HCT116 (cell line): Measurements from ENCODE around the gene CT47C1. TPM values are rescaled to one million over a fixed set of nuclear protein-coding genes. Genes with fewer than 3 reads are reported as not detected.

ENCODE experiments used
- ATAC-seq: fragments of 200-7000 bp; cut with Tn5 transposase; 2 replicates; pipeline ENCODE4 v1.9.1; 2020; ENCODE audit warnings: mild to moderate bottlenecking, moderate library complexity
- BruUV-seq: library from RNA; stranded (reverse); fragments of 400-500 nt; replicated peaks from 2 replicates; lab custom pipeline; 2021; lab: Mats Ljungman, UMichigan
- CTCF ChIA-PET: fragments of 300-600 bp; sonication (Branson Sonifier 250); formaldehyde crosslinking; loops from one replicate; lab custom pipeline; 2021; ENCODE audit warnings: antibody characterized with exemption; lab: Charles Lee
- POLR2A ChIA-PET: fragments of 300-600, 350-600 bp; sonication (Branson Sonifier 250); formaldehyde crosslinking; loops from one replicate; lab custom pipeline; 2021; ENCODE audit warnings: antibody characterized with exemption; lab: Charles Lee
- RAD21 ChIA-PET, 2 experiments: fragments of 300-600 bp; sonication (Branson Sonifier 250); formaldehyde crosslinking; loops; one replicate each; lab custom pipeline; 2023; ENCODE audit warnings: low total read pairs in 2 of 2; ENCODE audit not compliant: uncharacterized antibody in 2 of 2, unreplicated experiment in 2 of 2, low non-redundant PET in 1 of 2; lab: Charles Lee
- DNase-seq: peaks from one replicate; pipeline ENCODE4 v3.0.0-alpha.2; 2010; ENCODE audit warnings: low read depth, low spot score
- H2AFZ ChIP-seq: fragments of 200-600 bp; shearing (Covaris generic), sonication (generic); 2 replicates; pipeline ENCODE4 v1.6.1; 2017; ENCODE audit warnings: low read depth, mixed run types, mixed read lengths, antibody characterized with exemption, low read length; ENCODE audit not compliant: poor library complexity, severe bottlenecking
- H3K27ac ChIP-seq: 2 replicates; pipeline ENCODE4 v1.5.1; 2012; ENCODE audit warnings: low read depth, low read length
- H3K27me3 ChIP-seq: fragments of 200-600 bp; sonication (generic); 2 replicates; pipeline ENCODE4 v1.6.1; 2016; ENCODE audit warnings: mixed run types, low read length, mixed read lengths; ENCODE audit not compliant: insufficient read depth
- H3K36me3 ChIP-seq, 2 experiments: fragments of 200-500 bp in 1 of 2; fragments of 200-600 bp in 1 of 2; sonication (Bioruptor generic) in 1 of 2; sonication (generic) in 1 of 2; 2 replicates each; pipeline versions ENCODE4 v1.5.1 to v1.6.1; 2014 to 2016; ENCODE audit warnings: low read length in 2 of 2, inconsistent platforms in 1 of 2, mixed read lengths in 1 of 2, mixed run types in 1 of 2; ENCODE audit not compliant: insufficient read depth in 2 of 2, control insufficient read depth in 1 of 2
- H3K4me1 ChIP-seq, 2 experiments: fragments of 200-600 bp in 1 of 2; sonication (generic) in 1 of 2; 2 replicates each; pipeline versions ENCODE4 v1.5.1 to v1.6.1; 2012 to 2017; ENCODE audit warnings: low read length in 2 of 2, inconsistent platforms in 1 of 2, mild to moderate bottlenecking in 1 of 2, mixed read lengths in 1 of 2, mixed run types in 1 of 2, moderate library complexity in 1 of 2; ENCODE audit not compliant: insufficient read depth in 2 of 2, control insufficient read depth in 1 of 2
- H3K4me2 ChIP-seq: fragments of 200-600 bp; sonication (generic); 2 replicates; pipeline ENCODE4 v1.6.1; 2017; ENCODE audit warnings: mixed run types, low read length, mixed read lengths
- H3K4me3 ChIP-seq, 2 experiments: fragments of 200-600 bp in 1 of 2; sonication (generic) in 1 of 2; replicated peaks in 1 of 2; 2 replicates each; pipeline ENCODE4 v1.5.1; 2011 to 2016; ENCODE audit warnings: low read length in 2 of 2, control low read depth in 1 of 2, low read depth in 1 of 2, mild to moderate bottlenecking in 1 of 2, mixed read lengths in 1 of 2, mixed run types in 1 of 2
- H3K79me2 ChIP-seq: fragments of 200-600 bp; sonication (generic); 2 replicates; pipeline ENCODE4 v1.6.1; 2017; ENCODE audit warnings: mild to moderate bottlenecking, mixed run types, low read length, moderate library complexity, mixed read lengths; ENCODE audit not compliant: insufficient read depth
- H3K9ac ChIP-seq: fragments of 200-600 bp; sonication (generic); 2 replicates; pipeline ENCODE4 v1.6.1; 2016; ENCODE audit warnings: low read length, mixed read lengths
- H3K9me2 ChIP-seq: fragments of 200-600 bp; sonication (generic), shearing (Covaris generic); 2 replicates; pipeline ENCODE4 v1.6.1; 2017; ENCODE audit warnings: mixed run types, mild to moderate bottlenecking, moderate library complexity; ENCODE audit not compliant: insufficient read depth
- H3K9me3 ChIP-seq, 2 experiments: fragments of 200-500 bp in 1 of 2; fragments of 200-600 bp in 1 of 2; sonication (Bioruptor generic) in 1 of 2; sonication (generic) in 1 of 2; 2 replicates each; pipeline ENCODE4 v1.6.1; 2014 to 2017; ENCODE audit warnings: low read length in 2 of 2, mixed read lengths in 2 of 2, inconsistent platforms in 1 of 2, low read depth in 1 of 2, mild to moderate bottlenecking in 1 of 2, mixed run types in 1 of 2, moderate library complexity in 1 of 2; ENCODE audit not compliant: control insufficient read depth in 1 of 2, insufficient read depth in 1 of 2
- H4K20me1 ChIP-seq: fragments of 200-600 bp; sonication (generic), shearing (Covaris generic); 2 replicates; pipeline ENCODE4 v1.6.1; 2017; ENCODE audit warnings: mixed run types, mild to moderate bottlenecking, moderate library complexity; ENCODE audit not compliant: insufficient read depth
- CBX3 ChIP-seq: IDR thresholded peaks from 2 replicates; pipeline ENCODE4 v1.6.1; 2012; ENCODE audit warnings: low read depth
- CEBPB ChIP-seq: IDR thresholded peaks from 2 replicates; pipeline ENCODE4 v1.6.1; 2012; ENCODE audit warnings: low read depth
- EGR1 ChIP-seq: IDR thresholded peaks from 2 replicates; pipeline ENCODE4 v1.6.1; 2012; ENCODE audit warnings: low read depth
- ELF1 ChIP-seq: IDR thresholded peaks from 2 replicates; pipeline ENCODE4 v1.6.1; 2012; ENCODE audit warnings: low read depth, borderline replicate concordance
- EZH2phosphoT487 ChIP-seq: fragments of 200-600 bp; IDR thresholded peaks from 2 replicates; pipeline ENCODE4 v1.6.1; 2018; ENCODE audit warnings: antibody characterized with exemption, borderline replicate concordance
- JUND ChIP-seq: IDR thresholded peaks from 2 replicates; pipeline ENCODE4 v1.6.1; 2012
- POLR2A ChIP-seq: IDR thresholded peaks from 2 replicates; pipeline ENCODE4 v1.7.0; 2011; ENCODE audit warnings: borderline replicate concordance; ENCODE audit not compliant: insufficient read depth, insufficient read length; ENCODE audit errors: extremely low read depth
- RAD21 ChIP-seq: IDR thresholded peaks from 2 replicates; pipeline ENCODE4 v1.6.1; 2012; ENCODE audit warnings: low read depth, mild to moderate bottlenecking
- SIN3A ChIP-seq: IDR thresholded peaks from 2 replicates; pipeline ENCODE4 v1.6.1; 2012; ENCODE audit warnings: low read depth
- SP1 ChIP-seq: IDR thresholded peaks from 2 replicates; pipeline ENCODE4 v1.6.1; 2012; ENCODE audit warnings: low read depth
- SRF ChIP-seq: IDR thresholded peaks from 2 replicates; pipeline ENCODE4 v1.6.1; 2012; ENCODE audit warnings: low read depth
- TCF7L2 ChIP-seq: IDR thresholded peaks from 2 replicates; pipeline ENCODE4 v1.7.0; 2011; ENCODE audit warnings: borderline replicate concordance, inconsistent platforms; ENCODE audit not compliant: insufficient read depth, insufficient read length; ENCODE audit errors: extremely low read depth
- intact Hi-C: fragments of 100-400 bp; cut with micrococcal nuclease; formaldehyde crosslinking; loops from 2 replicates; pipeline ENCODE4 v1.10.0; 2022
- total RNA-seq: library from RNA; stranded (reverse); gene quantifications from one replicate; pipeline ENCODE4 v1.2.1, GENCODE V29; 2021; ENCODE audit not compliant: unreplicated experiment
- TF ChIP-seq, protein P1 (sequence below): IDR thresholded peaks from 2 replicates; pipeline ENCODE4 v1.6.1; 2012; ENCODE audit warnings: low read depth
- TF ChIP-seq, protein P2 (sequence below), 3 experiments: fragments of 200-600 bp in 1 of 3; sonication (generic) in 1 of 3; IDR thresholded peaks in 2 of 3; conservative IDR thresholded peaks in 1 of 3; 2 replicates each; pipeline ENCODE4 v1.5.1; 2012 to 2017; ENCODE audit warnings: low read depth in 2 of 3, low read length in 2 of 3, antibody characterized with exemption in 1 of 3, borderline replicate concordance in 1 of 3, control low read depth in 1 of 3, mild to moderate bottlenecking in 1 of 3, mixed read lengths in 1 of 3, mixed run types in 1 of 3, moderate library complexity in 1 of 3; ENCODE audit not compliant: insufficient read depth in 1 of 3

Gene CT47C1
- total RNA-seq, 1 experiment from 2014 or later, result not detected

DNA sequence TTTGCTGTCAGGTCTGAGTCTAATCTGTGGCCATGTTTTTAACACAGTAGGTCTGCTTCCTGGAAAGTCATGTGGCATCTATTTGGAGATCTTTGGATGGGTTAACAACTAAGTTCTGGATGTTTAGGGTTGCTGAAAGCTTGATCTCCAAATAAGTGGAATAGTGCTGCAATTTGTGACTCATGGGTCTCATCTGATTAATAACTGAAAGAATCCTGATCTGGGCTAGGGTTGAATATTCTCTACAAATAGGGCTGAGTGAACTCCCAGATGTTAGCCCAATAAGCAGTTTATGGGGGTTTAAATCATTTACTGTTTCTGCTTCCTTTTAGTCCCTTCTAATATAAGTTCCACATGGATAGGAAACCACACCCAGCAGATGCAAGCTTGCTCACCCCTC lies 23.1 kb downstream of the CT47C1 start:
- ChIA-PET RAD21 (no interaction called here), CTCF (no interaction called here), POLR2A (no interaction called here)
- Histone ChIP-seq H2AFZ (no peak overlapping the region), H4K20me1 (no peaks in the 10 kb centered on the region), H3K4me2 (no peak overlapping the region), H3K4me3 (no peak overlapping the region), H3K9ac (no peak overlapping the region), H3K27me3 (no peaks in the 10 kb centered on the region), H3K27ac (no peak overlapping the region), H3K79me2 (no peaks in the 10 kb centered on the region), H3K36me3 (no peaks in the 10 kb centered on the region), H3K4me1 (no peaks in the 10 kb centered on the region), H3K9me2 (no peaks in the 10 kb centered on the region), H3K9me3 (no peaks in the 10 kb centered on the region)
- intact Hi-C loops, result no loop called here
- ATAC-seq (no peak), DNase-seq (no peak)
- BruUV-seq, result no TSS peak
- TF ChIP-seq SRF (no peak), ELF1 (no peak), SIN3A (no peak), RAD21 (no peak), TCF7L2 (no peak), SP1 (no peak), CEBPB (no peak), EGR1 (no peak), JUND (no peak), EZH2phosphoT487 (no peak), CBX3 (no peak), POLR2A (no peak)
- TF ChIP-seq, protein P1, sequence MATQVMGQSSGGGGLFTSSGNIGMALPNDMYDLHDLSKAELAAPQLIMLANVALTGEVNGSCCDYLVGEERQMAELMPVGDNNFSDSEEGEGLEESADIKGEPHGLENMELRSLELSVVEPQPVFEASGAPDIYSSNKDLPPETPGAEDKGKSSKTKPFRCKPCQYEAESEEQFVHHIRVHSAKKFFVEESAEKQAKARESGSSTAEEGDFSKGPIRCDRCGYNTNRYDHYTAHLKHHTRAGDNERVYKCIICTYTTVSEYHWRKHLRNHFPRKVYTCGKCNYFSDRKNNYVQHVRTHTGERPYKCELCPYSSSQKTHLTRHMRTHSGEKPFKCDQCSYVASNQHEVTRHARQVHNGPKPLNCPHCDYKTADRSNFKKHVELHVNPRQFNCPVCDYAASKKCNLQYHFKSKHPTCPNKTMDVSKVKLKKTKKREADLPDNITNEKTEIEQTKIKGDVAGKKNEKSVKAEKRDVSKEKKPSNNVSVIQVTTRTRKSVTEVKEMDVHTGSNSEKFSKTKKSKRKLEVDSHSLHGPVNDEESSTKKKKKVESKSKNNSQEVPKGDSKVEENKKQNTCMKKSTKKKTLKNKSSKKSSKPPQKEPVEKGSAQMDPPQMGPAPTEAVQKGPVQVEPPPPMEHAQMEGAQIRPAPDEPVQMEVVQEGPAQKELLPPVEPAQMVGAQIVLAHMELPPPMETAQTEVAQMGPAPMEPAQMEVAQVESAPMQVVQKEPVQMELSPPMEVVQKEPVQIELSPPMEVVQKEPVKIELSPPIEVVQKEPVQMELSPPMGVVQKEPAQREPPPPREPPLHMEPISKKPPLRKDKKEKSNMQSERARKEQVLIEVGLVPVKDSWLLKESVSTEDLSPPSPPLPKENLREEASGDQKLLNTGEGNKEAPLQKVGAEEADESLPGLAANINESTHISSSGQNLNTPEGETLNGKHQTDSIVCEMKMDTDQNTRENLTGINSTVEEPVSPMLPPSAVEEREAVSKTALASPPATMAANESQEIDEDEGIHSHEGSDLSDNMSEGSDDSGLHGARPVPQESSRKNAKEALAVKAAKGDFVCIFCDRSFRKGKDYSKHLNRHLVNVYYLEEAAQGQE, result no peak
- TF ChIP-seq, protein P2, sequence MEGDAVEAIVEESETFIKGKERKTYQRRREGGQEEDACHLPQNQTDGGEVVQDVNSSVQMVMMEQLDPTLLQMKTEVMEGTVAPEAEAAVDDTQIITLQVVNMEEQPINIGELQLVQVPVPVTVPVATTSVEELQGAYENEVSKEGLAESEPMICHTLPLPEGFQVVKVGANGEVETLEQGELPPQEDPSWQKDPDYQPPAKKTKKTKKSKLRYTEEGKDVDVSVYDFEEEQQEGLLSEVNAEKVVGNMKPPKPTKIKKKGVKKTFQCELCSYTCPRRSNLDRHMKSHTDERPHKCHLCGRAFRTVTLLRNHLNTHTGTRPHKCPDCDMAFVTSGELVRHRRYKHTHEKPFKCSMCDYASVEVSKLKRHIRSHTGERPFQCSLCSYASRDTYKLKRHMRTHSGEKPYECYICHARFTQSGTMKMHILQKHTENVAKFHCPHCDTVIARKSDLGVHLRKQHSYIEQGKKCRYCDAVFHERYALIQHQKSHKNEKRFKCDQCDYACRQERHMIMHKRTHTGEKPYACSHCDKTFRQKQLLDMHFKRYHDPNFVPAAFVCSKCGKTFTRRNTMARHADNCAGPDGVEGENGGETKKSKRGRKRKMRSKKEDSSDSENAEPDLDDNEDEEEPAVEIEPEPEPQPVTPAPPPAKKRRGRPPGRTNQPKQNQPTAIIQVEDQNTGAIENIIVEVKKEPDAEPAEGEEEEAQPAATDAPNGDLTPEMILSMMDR (IDR thresholded peaks at IDR 0.05 in 2 of 3, conservative IDR thresholded peaks at IDR 0.05 in 1 of 3; ENCODE audit: borderline replicate concordance in 1 of 3, insufficient read depth in 1 of 3, low read depth in 2 of 3, low read length in 2 of 3), result no peak
